Fibroblast of mammary gland (primary cell): ENCODE results near the gene GMPR.

Source experiments
- DNase-seq: peaks from one replicate; pipeline ENCODE4 v3.0.0-alpha.2; 2010; ENCODE audit warnings: low read depth
- H3K4me3 ChIP-seq: 2 replicates; pipeline ENCODE4 v1.5.1; 2011; ENCODE audit warnings: low read depth, mild to moderate bottlenecking, low read length, moderate library complexity; ENCODE audit not compliant: control insufficient read depth
- TF ChIP-seq, protein P1 (sequence below): conservative IDR thresholded peaks from 2 replicates; pipeline ENCODE4 v1.5.1; 2011; ENCODE audit warnings: low read depth, low read length, inconsistent platforms; ENCODE audit not compliant: control insufficient read depth, insufficient read depth

GMPR gene

DNA sequence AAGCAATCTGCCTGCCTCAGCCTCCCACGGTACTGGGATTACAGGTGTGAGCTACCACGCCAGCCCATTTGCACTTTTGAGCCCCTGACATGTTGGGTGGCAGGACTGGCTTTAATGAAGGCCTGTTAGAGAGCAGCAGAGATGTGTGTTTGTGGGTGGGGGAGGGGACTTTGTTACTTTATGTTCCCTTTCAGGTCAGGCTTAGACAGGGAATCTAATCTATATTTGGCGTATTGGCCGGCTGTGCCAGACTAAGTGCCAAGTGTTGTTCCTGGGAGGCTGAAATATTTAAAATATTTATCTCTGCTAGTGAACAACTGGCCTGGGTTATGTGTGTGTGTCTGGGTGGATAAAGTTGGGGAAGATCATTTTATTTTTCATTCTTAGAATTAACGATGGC, 6.1 kb downstream of the GMPR start:
- H3K4me3 ChIP-seq, result no peak overlapping the region
- DNase-seq, result no peak
- TF ChIP-seq, protein P1, sequence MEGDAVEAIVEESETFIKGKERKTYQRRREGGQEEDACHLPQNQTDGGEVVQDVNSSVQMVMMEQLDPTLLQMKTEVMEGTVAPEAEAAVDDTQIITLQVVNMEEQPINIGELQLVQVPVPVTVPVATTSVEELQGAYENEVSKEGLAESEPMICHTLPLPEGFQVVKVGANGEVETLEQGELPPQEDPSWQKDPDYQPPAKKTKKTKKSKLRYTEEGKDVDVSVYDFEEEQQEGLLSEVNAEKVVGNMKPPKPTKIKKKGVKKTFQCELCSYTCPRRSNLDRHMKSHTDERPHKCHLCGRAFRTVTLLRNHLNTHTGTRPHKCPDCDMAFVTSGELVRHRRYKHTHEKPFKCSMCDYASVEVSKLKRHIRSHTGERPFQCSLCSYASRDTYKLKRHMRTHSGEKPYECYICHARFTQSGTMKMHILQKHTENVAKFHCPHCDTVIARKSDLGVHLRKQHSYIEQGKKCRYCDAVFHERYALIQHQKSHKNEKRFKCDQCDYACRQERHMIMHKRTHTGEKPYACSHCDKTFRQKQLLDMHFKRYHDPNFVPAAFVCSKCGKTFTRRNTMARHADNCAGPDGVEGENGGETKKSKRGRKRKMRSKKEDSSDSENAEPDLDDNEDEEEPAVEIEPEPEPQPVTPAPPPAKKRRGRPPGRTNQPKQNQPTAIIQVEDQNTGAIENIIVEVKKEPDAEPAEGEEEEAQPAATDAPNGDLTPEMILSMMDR, result no peak

GRCh38 chr6:16244869-16245451, 6.6 kb downstream of the GMPR start:
- TF ChIP-seq, protein P1, result no peak
- H3K4me3 ChIP-seq, result no peak overlapping the region
- DNase-seq, result no peak

- no peak overlapping the region for H3K4me3 ChIP-seq
- TF ChIP-seq, protein P1, result no peak
- DNase-seq, result no peak
Measured at GRCh38 chr6:16248271-16248853, 10.0 kb downstream of the GMPR start.

GRCh38 chr6:16249971-16250370, 11.6 kb downstream of the GMPR start:
- no peak overlapping the region for H3K4me3 ChIP-seq
- DNase-seq, result no peak
- TF ChIP-seq, protein P1, result no peak

DNA sequence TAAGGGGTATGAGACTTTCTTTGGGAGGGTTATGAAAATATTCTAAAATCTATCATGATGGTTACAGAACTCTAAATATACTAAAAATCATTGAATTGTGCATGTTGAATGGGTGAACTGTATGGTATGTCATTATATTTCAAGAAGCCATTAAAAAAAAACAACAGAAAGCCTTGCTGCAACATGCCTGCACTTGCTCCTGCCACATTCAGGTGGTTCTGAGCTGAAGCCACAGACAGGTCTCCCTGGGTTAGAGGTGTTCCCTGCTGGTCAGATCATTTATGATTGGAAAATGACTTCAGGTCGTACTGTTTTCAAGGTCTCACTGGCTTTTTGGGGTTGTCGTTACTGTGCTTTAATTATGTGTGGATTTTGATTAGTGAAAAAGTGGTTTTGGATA, 13.3 kb downstream of the GMPR start:
- no peak overlapping the region for H3K4me3 ChIP-seq
- no peak for DNase-seq
- TF ChIP-seq, protein P1, result no peak

DNA sequence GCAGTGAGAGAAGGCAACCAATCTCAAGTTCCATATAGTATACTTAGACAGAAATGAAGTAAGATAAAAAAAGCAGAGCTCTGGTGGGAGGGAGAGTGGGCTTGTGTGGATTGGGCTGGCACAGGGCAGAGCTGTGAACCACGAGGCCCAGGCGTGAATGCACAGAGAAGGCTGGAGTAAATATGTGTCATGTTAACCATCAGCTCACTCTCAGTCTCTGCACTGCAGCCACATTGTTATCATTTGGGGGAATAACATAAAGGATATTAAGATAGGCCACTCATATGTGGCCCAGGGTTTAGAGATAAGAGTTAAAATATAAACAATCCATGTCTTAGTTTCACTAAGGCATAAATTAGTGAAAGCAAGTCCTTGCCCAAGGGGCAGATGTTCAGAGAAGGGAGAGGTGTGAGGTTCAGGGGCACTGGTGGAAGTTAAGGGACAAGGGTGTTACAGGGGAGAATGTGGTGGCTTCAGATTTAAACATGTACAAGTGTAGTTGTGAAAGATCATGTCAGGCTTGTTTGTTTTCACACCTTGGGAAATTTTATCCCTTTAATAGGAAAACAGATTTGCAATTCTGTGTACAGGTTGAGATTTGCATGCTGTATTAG, 14.4 kb downstream of the GMPR start:
- DNase-seq, result no peak
- TF ChIP-seq, protein P1, result no peak
- no peak overlapping the region for H3K4me3 ChIP-seq
